ENCODE measurements around the gene GPC5.

The GPC5 gene

DNA sequence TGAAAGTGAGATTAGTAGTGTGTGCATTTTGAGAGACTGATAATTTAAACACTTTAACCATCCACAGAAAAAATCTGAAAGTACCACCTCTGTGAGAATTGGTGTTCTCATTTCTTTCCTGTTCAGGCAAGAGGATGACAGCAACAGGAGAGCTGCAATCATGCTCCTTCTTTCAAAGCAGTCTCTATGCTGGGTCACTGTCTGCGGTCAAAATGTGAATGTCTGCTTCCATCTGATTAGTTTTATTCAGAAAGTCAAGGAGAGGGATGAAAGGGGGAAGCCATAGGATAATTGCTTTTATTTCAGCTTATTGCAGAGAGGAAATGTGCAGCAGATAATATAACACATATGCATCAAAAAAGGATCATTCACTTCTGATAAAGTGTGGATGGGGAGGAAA is 1514.2 kb downstream of the GPC5 start (continued):
- TF ChIP-seq, protein P1, sequence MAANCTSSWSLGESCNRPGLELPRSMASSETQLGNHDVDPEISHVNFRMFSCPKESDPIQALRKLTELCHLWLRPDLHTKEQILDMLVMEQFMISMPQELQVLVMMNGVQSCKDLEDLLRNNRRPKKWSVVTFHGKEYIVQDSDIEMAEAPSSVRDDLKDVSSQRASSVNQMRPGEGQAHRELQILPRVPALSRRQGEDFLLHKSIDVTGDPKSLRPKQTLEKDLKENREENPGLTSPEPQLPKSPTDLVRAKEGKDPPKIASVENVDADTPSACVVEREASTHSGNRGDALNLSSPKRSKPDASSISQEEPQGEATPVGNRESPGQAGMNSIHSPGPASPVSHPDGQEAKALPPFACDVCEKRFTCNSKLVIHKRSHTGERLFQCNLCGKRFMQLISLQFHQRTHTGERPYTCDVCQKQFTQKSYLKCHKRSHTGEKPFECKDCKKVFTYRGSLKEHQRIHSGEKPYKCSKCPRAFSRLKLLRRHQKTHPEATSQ (tag by site-specific recombination; IDR thresholded peaks at IDR 0.05), result no peak

DNA sequence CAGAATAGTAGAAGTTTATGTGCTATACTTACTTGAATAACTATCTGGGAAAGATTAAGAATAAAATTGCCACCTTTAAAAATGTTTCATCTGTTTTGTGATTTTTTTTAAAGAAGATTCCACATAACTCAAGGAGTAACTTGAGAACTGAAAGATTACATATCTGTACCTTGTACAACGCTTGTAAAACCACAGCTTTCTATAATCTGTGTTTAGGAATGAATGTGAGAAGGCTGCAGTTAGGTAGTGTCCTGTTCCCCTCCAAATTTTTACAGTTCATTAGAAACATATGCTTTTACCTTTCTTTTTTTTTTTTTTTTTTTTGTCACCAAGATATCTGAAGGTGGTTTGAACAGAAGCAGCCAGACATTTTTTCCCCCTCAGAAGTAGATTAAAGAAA is 1515.4 kb downstream of the GPC5 start:
- H3K4me3 ChIP-seq (ENCODE audit: low read depth, low read length), result no peak overlapping the region
- POLR2A ChIA-PET, result no interaction called here
- H3K4me1 ChIP-seq (ENCODE audit: control insufficient read depth, insufficient read depth, low read length), result no peaks in the 10 kb centered on the region
- CTCF ChIA-PET, result interaction anchor here (0.6 to 0.7 kb wide), 2 partner anchors 321 to 726 kb away, joined by 3 read pairs; no protein-coding TSS in a partner anchor
- TF ChIP-seq ZNF677 (tag by site-specific recombination; IDR thresholded peaks at IDR 0.05) (no peak), ZNF530 (tag by site-specific recombination; IDR thresholded peaks at IDR 0.05; ENCODE audit: low read depth) (no peak), GLIS2 (tag by site-specific recombination; IDR thresholded peaks at IDR 0.05) (no peak), ZBTB17 (tag by site-specific recombination; IDR thresholded peaks at IDR 0.05) (no peak), ZBTB48 (tag by site-specific recombination; IDR thresholded peaks at IDR 0.05) (no peak), GLI2 (tag by site-specific recombination; IDR thresholded peaks at IDR 0.05; ENCODE audit: borderline replicate concordance, low read depth) (no peak), ZNF114 (tag by site-specific recombination; IDR thresholded peaks at IDR 0.05) (no peak), ZNF768 (tag by site-specific recombination; IDR thresholded peaks at IDR 0.05) (no peak)
- TF ChIP-seq, protein P2, sequence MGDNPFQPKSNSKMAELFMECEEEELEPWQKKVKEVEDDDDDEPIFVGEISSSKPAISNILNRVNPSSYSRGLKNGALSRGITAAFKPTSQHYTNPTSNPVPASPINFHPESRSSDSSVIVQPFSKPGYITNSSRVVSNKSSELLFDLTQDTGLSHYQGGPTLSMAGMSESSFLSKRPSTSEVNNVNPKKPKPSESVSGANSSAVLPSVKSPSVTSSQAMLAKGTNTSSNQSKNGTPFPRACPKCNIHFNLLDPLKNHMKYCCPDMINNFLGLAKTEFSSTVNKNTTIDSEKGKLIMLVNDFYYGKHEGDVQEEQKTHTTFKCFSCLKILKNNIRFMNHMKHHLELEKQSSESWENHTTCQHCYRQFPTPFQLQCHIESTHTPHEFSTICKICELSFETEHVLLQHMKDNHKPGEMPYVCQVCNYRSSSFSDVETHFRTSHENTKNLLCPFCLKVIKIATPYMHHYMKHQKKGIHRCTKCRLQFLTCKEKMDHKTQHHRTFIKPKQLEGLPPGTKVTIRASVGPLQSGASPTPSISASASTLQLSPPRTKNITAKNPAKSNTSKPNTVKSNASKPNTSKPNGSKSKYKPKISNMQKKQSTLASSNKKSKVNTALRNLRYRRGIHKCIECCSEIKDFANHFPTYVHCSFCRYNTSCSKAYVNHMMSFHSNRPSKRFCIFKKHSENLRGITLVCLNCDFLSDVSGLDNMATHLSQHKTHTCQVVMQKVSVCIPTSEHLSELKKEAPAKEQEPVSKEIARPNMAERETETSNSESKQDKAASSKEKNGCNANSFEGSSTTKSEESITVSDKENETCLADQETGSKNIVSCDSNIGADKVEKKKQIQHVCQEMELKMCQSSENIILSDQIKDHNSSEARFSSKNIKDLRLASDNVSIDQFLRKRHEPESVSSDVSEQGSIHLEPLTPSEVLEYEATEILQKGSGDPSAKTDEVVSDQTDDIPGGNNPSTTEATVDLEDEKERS (tag by site-specific recombination; IDR thresholded peaks at IDR 0.05), result no peak
- TF ChIP-seq, protein P3, sequence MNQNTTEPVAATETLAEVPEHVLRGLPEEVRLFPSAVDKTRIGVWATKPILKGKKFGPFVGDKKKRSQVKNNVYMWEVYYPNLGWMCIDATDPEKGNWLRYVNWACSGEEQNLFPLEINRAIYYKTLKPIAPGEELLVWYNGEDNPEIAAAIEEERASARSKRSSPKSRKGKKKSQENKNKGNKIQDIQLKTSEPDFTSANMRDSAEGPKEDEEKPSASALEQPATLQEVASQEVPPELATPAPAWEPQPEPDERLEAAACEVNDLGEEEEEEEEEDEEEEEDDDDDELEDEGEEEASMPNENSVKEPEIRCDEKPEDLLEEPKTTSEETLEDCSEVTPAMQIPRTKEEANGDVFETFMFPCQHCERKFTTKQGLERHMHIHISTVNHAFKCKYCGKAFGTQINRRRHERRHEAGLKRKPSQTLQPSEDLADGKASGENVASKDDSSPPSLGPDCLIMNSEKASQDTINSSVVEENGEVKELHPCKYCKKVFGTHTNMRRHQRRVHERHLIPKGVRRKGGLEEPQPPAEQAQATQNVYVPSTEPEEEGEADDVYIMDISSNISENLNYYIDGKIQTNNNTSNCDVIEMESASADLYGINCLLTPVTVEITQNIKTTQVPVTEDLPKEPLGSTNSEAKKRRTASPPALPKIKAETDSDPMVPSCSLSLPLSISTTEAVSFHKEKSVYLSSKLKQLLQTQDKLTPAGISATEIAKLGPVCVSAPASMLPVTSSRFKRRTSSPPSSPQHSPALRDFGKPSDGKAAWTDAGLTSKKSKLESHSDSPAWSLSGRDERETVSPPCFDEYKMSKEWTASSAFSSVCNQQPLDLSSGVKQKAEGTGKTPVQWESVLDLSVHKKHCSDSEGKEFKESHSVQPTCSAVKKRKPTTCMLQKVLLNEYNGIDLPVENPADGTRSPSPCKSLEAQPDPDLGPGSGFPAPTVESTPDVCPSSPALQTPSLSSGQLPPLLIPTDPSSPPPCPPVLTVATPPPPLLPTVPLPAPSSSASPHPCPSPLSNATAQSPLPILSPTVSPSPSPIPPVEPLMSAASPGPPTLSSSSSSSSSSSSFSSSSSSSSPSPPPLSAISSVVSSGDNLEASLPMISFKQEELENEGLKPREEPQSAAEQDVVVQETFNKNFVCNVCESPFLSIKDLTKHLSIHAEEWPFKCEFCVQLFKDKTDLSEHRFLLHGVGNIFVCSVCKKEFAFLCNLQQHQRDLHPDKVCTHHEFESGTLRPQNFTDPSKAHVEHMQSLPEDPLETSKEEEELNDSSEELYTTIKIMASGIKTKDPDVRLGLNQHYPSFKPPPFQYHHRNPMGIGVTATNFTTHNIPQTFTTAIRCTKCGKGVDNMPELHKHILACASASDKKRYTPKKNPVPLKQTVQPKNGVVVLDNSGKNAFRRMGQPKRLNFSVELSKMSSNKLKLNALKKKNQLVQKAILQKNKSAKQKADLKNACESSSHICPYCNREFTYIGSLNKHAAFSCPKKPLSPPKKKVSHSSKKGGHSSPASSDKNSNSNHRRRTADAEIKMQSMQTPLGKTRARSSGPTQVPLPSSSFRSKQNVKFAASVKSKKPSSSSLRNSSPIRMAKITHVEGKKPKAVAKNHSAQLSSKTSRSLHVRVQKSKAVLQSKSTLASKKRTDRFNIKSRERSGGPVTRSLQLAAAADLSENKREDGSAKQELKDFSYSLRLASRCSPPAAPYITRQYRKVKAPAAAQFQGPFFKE (tag by site-specific recombination; IDR thresholded peaks at IDR 0.05; ENCODE audit: borderline replicate concordance), result no peak
- TF ChIP-seq, protein P4, sequence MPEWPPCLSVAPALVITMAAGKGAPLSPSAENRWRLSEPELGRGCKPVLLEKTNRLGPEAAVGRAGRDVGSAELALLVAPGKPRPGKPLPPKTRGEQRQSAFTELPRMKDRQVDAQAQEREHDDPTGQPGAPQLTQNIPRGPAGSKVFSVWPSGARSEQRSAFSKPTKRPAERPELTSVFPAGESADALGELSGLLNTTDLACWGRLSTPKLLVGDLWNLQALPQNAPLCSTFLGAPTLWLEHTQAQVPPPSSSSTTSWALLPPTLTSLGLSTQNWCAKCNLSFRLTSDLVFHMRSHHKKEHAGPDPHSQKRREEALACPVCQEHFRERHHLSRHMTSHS (tag by site-specific recombination; IDR thresholded peaks at IDR 0.05), result no peak
- no peaks in the 10 kb centered on the region for H3K9me3 ChIP-seq (ENCODE audit: control insufficient read depth, insufficient read depth, low read depth, low read length)
- H3K36me3 ChIP-seq (ENCODE audit: control insufficient read depth in 2 of 2, insufficient read depth in 1 of 2, low read length in 2 of 2), result no peaks in the 10 kb centered on the region
- H3K27ac ChIP-seq (ENCODE audit: extremely low read depth, low read depth, low read length), result no peak overlapping the region

Data from HEK293 (cell line).